ENCODE data around the gene IPCEF1.

IPCEF1 gene

GRCh38 chr6:154356690-154357089 is at the start of gene IPCEF1:
Gene IPCEF1 (minus strand): TSS chr6:154356803. CDS start chr6:154265947, 90,856 bp downstream.
- Histone ChIP-seq H3K36me3 (ENCODE audit: insufficient read depth, low read length) (no peaks in the 10 kb centered on the region), H3K9me3 (ENCODE audit: low read length) (no peaks in the 10 kb centered on the region), H3K27me3 (ENCODE audit: insufficient read depth, low read length) (no peaks in the 10 kb centered on the region), H3K4me3 (ENCODE audit: low read length) (no peak within 1 kb of the TSS), H3K4me1 (ENCODE audit: insufficient read depth, low read length) (no peaks in the 10 kb centered on the region), H2AFZ (ENCODE audit: low read depth, low read length) (no peak within 1 kb of the TSS)

GRCh38 chr6:154406301-154406700 is 49.7 kb upstream of the IPCEF1 start:
- no peak overlapping the region for H3K4me3 ChIP-seq (ENCODE audit: low read length)
- H2AFZ ChIP-seq (ENCODE audit: low read depth, low read length): no peak overlapping the region
- peaks cover 3% of the 10 kb centered on the region for H3K4me1 ChIP-seq (ENCODE audit: insufficient read depth, low read length)
- H3K36me3 ChIP-seq (ENCODE audit: insufficient read depth, low read length): peaks cover 4% of the 10 kb centered on the region
- H3K27me3 ChIP-seq (ENCODE audit: insufficient read depth, low read length): no peaks in the 10 kb centered on the region
- no peaks in the 10 kb centered on the region for H3K9me3 ChIP-seq (ENCODE audit: low read length)

DNA sequence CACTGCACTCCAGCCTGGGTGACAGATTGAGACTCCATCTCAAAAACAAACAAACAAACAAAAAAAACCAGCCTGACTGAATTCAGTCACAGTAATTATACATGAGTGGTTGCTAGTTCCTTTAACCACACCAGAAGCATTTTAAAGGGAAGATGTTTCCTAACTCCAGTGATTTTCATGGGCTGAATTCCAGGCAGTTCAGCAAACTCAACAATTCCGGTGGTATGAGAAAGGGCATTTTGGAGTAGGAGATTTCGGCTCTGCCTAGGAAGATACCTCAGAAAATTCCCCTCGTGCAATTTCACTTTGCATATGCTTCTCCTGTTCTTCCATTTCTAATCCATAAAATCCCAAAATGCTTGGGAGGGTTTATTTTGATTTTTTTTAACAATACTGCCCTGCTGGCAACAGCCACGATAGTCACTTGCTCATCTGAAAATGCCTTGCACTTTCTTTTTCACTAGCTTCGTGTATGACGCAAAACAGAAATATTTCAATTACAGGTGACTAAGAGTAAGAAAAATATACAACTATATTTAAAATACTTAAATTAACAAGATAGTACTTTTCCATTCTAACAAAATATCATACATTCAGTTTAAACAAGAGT is 48.3 kb upstream of the IPCEF1 start:
- H3K9me3 ChIP-seq (ENCODE audit: low read length): peaks cover 2% of the 10 kb centered on the region
- no peaks in the 10 kb centered on the region for H3K27me3 ChIP-seq (ENCODE audit: insufficient read depth, low read length)
- H3K4me1 ChIP-seq (ENCODE audit: insufficient read depth, low read length): no peaks in the 10 kb centered on the region
- H3K36me3 ChIP-seq (ENCODE audit: insufficient read depth, low read length): peaks cover 4% of the 10 kb centered on the region
- H3K4me3 ChIP-seq (ENCODE audit: low read length): no peak overlapping the region
- no peak overlapping the region for H2AFZ ChIP-seq (ENCODE audit: low read depth, low read length)

DNA sequence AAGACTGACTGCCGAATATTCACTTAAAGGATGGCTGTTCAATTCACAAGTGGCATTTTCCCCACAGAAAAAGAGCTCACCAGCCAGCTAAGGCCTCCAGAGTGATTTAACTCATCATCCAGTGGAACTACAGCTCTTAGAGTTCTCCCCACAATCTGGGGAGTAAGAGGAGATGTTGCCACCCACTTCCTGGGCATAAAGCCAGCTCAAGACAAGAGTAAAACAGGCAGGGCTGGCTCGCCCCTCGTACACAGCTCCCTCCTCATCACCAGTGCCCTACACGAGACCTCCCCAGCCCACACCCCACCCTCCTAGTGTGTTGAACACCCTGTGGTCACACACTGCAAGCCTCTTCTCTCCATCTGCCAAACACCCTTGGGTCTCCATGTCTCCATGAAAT is 47.2 kb upstream of the IPCEF1 start:
- H2AFZ ChIP-seq (ENCODE audit: low read depth, low read length): no peak overlapping the region
- H3K4me1 ChIP-seq (ENCODE audit: insufficient read depth, low read length): no peaks in the 10 kb centered on the region
- H3K9me3 ChIP-seq (ENCODE audit: low read length): peaks cover 2% of the 10 kb centered on the region
- H3K36me3 ChIP-seq (ENCODE audit: insufficient read depth, low read length): peaks cover 4% of the 10 kb centered on the region
- no peak overlapping the region for H3K4me3 ChIP-seq (ENCODE audit: low read length)
- H3K27me3 ChIP-seq (ENCODE audit: insufficient read depth, low read length): no peaks in the 10 kb centered on the region

GRCh38 chr6:154402081-154402780 is 45.6 kb upstream of the IPCEF1 start:
- Histone ChIP-seq H3K4me3 (ENCODE audit: low read length) (no peak overlapping the region), H3K36me3 (ENCODE audit: insufficient read depth, low read length) (peaks cover 4% of the 10 kb centered on the region)

DNA sequence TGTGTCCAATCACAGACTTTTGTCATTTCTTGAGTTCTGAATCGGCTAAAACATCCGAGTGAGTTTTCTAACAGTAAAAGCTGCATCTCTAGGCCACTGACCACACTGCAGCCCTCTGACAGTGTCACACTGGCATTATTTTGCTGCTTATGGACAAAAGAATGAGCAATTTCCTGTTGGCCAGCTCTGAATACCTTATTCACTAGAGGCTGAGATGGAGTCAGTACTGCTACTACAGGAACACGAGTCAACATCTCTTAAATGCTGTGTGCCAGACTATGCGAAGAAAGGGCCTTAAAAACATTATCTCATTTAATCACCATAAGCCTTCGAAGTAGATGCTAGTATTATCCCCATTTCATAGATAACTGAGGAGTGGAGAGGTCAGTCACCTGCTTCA is 42.5 kb upstream of the IPCEF1 start:
- peaks cover 2% of the 10 kb centered on the region for H3K9me3 ChIP-seq (ENCODE audit: low read length)
- no peak overlapping the region for H2AFZ ChIP-seq (ENCODE audit: low read depth, low read length)
- no peaks in the 10 kb centered on the region for H3K4me1 ChIP-seq (ENCODE audit: insufficient read depth, low read length)
- H3K36me3 ChIP-seq (ENCODE audit: insufficient read depth, low read length): no peaks in the 10 kb centered on the region
- H3K4me3 ChIP-seq (ENCODE audit: low read length): no peak overlapping the region
- no peaks in the 10 kb centered on the region for H3K27me3 ChIP-seq (ENCODE audit: insufficient read depth, low read length)

More at GRCh38 chr6:154402081-154402780, 45.6 kb upstream of the IPCEF1 start:
- no peaks in the 10 kb centered on the region for H3K4me1 ChIP-seq (ENCODE audit: insufficient read depth, low read length)
- no peaks in the 10 kb centered on the region for H3K27me3 ChIP-seq (ENCODE audit: insufficient read depth, low read length)
- no peak overlapping the region for H2AFZ ChIP-seq (ENCODE audit: low read depth, low read length)
- peaks cover 2% of the 10 kb centered on the region for H3K9me3 ChIP-seq (ENCODE audit: low read length)

DNA sequence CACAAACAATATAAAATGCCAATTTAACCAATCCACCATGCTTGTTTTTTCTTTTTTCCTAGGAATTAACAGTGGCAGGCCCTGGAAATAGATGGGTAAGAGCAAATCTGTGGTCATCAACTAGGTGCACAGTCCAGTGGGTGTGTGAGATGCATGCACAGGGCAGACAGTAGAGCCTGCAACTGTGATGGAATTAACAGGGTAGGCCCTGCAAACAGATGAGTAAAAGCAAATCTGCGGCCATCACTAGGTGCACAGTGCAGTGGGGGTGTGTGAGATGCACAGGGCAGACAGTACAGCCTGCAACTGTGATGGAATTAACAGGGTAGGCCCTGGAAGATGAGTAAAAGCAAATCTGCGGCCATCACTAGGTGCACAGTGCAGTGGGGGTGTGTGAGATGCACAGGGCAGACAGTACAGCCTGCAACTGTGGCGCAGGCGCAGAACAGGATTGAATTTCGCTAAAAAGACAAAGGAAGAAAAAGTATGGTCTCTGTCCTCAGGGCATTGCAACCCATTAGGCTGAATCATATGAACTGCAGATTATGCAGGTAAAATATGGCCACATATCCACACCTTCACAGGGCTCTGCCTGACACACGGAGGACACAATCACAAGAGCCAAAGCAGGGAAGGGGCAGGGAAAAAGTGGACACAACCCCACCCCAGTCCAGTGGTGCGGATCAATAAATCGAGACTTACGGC is 41.0 kb upstream of the IPCEF1 start:
- Histone ChIP-seq H3K27me3 (ENCODE audit: insufficient read depth, low read length) (no peaks in the 10 kb centered on the region), H3K4me1 (ENCODE audit: insufficient read depth, low read length) (no peaks in the 10 kb centered on the region), H3K36me3 (ENCODE audit: insufficient read depth, low read length) (no peaks in the 10 kb centered on the region), H3K9me3 (ENCODE audit: low read length) (peaks cover 2% of the 10 kb centered on the region), H2AFZ (ENCODE audit: low read depth, low read length) (no peak overlapping the region), H3K4me3 (ENCODE audit: low read length) (no peak overlapping the region)

DNA sequence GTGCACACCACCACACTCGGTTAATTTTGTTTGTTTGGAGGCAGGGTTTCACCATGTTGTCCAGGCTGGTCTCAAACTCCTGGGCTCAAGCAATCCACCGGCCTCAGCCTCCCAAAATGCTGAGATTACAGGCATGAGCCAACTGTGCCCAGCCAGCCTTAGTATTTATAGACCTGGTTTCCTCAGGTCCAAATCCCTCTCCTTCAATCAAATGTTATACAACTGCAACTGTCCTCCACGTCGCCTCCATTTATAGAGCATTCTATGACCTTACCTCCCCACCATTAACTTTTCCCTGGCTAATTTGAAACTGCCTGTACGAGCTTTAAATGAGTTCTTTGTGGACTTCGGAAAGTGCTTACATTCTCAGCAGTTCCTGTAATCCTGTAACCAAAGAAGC is 39.3 kb upstream of the IPCEF1 start:
- H3K36me3 ChIP-seq (ENCODE audit: insufficient read depth, low read length): no peaks in the 10 kb centered on the region
- no peaks in the 10 kb centered on the region for H3K9me3 ChIP-seq (ENCODE audit: low read length)
- H3K4me1 ChIP-seq (ENCODE audit: insufficient read depth, low read length): no peaks in the 10 kb centered on the region
- H3K27me3 ChIP-seq (ENCODE audit: insufficient read depth, low read length): no peaks in the 10 kb centered on the region
- no peak overlapping the region for H3K4me3 ChIP-seq (ENCODE audit: low read length)
- no peak overlapping the region for H2AFZ ChIP-seq (ENCODE audit: low read depth, low read length)

- Histone ChIP-seq H2AFZ (ENCODE audit: low read depth, low read length) (no peak overlapping the region), H3K9me3 (ENCODE audit: low read length) (no peaks in the 10 kb centered on the region), H3K36me3 (ENCODE audit: insufficient read depth, low read length) (no peaks in the 10 kb centered on the region), H3K4me1 (ENCODE audit: insufficient read depth, low read length) (no peaks in the 10 kb centered on the region), H3K4me3 (ENCODE audit: low read length) (no peak overlapping the region), H3K27me3 (ENCODE audit: insufficient read depth, low read length) (no peaks in the 10 kb centered on the region)
Observed at GRCh38 chr6:154395316-154395715, 38.7 kb upstream of the IPCEF1 start.

DNA sequence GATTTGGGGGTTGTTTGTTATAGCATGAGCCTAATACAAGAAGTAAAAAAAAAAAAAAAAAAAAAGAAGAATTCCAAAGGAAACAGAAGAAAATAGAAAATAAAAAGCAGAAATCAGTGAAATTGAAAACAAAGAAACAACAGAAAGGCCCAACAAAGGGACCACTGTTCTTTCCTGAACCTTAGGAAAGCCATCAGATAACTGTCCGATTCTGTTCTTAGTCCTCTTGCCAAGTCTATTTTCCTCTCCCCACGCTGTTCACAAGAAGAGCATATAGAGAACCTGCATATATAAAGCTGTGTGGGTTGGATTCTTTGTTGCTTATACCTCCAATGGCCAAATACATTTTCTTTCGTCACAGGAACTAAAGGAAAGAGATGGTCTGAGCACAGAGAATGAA is 38.0 kb upstream of the IPCEF1 start:
- no peak overlapping the region for H3K4me3 ChIP-seq (ENCODE audit: low read length)

DNA sequence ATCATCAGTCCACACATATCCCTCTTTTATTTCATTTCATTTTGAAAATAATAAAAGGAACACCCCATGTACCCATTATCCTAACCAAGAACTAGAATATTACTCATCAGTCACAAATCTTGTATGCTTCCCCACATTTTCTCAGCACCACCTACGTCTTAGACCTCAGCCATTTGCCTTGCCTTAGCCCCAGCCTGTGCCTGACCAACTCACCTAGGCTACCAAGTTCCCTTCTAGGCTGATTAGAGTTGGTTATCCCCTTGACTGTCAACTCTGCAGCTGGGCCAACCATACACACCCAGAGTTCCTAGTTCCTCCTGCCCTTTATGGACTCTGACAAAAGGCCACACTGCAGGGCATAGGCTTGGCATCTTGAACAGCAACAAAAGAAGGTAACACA is 33.4 kb upstream of the IPCEF1 start:
- Histone ChIP-seq H3K36me3 (ENCODE audit: insufficient read depth, low read length) (no peaks in the 10 kb centered on the region), H3K4me1 (ENCODE audit: insufficient read depth, low read length) (no peaks in the 10 kb centered on the region), H2AFZ (ENCODE audit: low read depth, low read length) (no peak overlapping the region), H3K4me3 (ENCODE audit: low read length) (no peak overlapping the region), H3K9me3 (ENCODE audit: low read length) (no peaks in the 10 kb centered on the region), H3K27me3 (ENCODE audit: insufficient read depth, low read length) (no peaks in the 10 kb centered on the region)

More for the DNA sequence above, 38.0 kb upstream of the IPCEF1 start:
- no peak overlapping the region for H2AFZ ChIP-seq (ENCODE audit: low read depth, low read length)
- no peaks in the 10 kb centered on the region for H3K27me3 ChIP-seq (ENCODE audit: insufficient read depth, low read length)
- no peaks in the 10 kb centered on the region for H3K9me3 ChIP-seq (ENCODE audit: low read length)
- H3K4me1 ChIP-seq (ENCODE audit: insufficient read depth, low read length): no peaks in the 10 kb centered on the region
- H3K36me3 ChIP-seq (ENCODE audit: insufficient read depth, low read length): no peaks in the 10 kb centered on the region

- Histone ChIP-seq H3K36me3 (ENCODE audit: insufficient read depth, low read length) (no peaks in the 10 kb centered on the region), H2AFZ (ENCODE audit: low read depth, low read length) (no peak overlapping the region), H3K27me3 (ENCODE audit: insufficient read depth, low read length) (no peaks in the 10 kb centered on the region), H3K9me3 (ENCODE audit: low read length) (no peaks in the 10 kb centered on the region), H3K4me3 (ENCODE audit: low read length) (no peak overlapping the region), H3K4me1 (ENCODE audit: insufficient read depth, low read length) (no peaks in the 10 kb centered on the region)
Observed at GRCh38 chr6:154388803-154389202, 32.2 kb upstream of the IPCEF1 start.
